Measurements from ENCODE around the gene ITGAD.

Gene ITGAD

DNA sequence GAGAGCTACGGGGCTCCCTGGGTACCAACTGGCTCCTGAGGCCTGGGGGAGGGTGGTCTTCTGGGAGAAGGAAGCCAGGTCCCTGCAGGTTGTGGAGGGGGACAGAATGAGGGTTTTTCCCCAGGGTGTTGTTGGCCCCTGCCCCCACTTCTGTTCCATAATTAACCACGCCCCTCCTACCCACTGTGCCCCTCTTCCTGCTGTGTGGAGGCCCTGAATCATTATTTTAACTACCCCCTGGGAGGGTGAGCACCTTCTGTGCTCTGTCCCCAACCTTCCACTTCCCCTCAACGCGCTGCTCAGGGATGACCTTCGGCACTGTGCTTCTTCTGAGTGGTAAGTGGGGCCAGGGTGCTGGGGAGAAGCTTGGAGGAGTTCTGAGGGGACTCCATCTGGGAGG is at the start of gene ITGAD:
TSS of gene ITGAD (plus strand) at position 280 of the 400 bp plus-strand sequence. CDS start at position 306, 26 bp downstream.
- no peak within 1 kb of the TSS for H3K4me3 ChIP-seq (ENCODE audit: low read depth, low read length)
- no peaks in the 10 kb centered on the region for H3K36me3 ChIP-seq (ENCODE audit: control insufficient read depth, insufficient read depth, low read length)
- no peaks in the 10 kb centered on the region for H3K27me3 ChIP-seq (ENCODE audit: control insufficient read depth, insufficient read depth, low read length)
- H3K4me1 ChIP-seq (ENCODE audit: control insufficient read depth, insufficient read depth, low read length) = no peaks in the 10 kb centered on the region
- H3K9me3 ChIP-seq (ENCODE audit: control insufficient read depth, insufficient read depth, low read length) = no peaks in the 10 kb centered on the region
- H3K9ac ChIP-seq (ENCODE audit: low read depth, low read length) = no peak within 1 kb of the TSS

DNA sequence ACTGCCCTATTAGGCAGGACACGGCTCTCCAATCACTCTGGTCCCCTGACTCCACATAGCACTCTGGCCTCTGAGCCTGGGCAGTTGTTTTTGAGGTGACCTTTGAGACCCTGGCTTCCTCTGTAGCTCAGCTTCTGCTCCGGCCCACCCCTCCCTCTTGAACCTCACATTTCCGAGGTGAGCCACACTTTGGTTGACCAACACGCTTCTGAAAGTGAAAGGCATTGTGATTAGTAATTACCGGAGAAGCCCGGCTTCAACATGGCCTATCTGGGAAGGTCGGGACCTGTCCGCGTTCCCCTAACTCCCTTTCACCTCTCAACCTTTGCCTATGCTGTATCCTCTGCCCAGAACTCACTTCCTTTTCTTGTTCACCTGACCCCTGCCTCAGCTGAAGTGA is 48.4 kb upstream of the ITGAD start:
- no peaks in the 10 kb centered on the region for H3K9me3 ChIP-seq (ENCODE audit: control insufficient read depth, insufficient read depth, low read length)
- no peak overlapping the region for H3K4me3 ChIP-seq (ENCODE audit: low read depth, low read length)
- H3K9ac ChIP-seq (ENCODE audit: low read depth, low read length) = no peak overlapping the region
- H3K36me3 ChIP-seq (ENCODE audit: control insufficient read depth, insufficient read depth, low read length) = no peaks in the 10 kb centered on the region
- H3K4me1 ChIP-seq (ENCODE audit: control insufficient read depth, insufficient read depth, low read length) = no peaks in the 10 kb centered on the region
- H3K27me3 ChIP-seq (ENCODE audit: control insufficient read depth, insufficient read depth, low read length) = no peaks in the 10 kb centered on the region

DNA sequence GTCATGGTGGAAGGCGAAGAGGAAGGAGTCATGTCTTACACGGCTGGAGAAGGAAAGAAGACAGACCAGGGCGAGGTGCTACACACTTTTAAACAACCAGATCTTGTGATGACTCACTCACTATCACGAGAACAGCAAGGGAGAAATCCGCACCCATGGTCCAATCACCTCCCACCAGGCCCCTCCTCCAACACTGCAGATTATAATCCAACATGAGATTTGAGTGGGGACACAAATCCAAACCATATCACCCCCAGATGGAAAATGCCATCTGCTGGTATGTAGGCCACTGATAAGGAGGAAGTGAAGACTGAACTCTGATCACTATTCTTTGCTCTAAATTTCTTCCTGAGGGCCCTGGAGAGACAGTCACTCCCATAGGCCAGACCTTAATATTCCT is 45.7 kb upstream of the ITGAD start:
- Histone ChIP-seq H3K9ac (ENCODE audit: low read depth, low read length) (no peak overlapping the region), H3K4me1 (ENCODE audit: control insufficient read depth, insufficient read depth, low read length) (no peaks in the 10 kb centered on the region), H3K9me3 (ENCODE audit: control insufficient read depth, insufficient read depth, low read length) (no peaks in the 10 kb centered on the region), H3K27me3 (ENCODE audit: control insufficient read depth, insufficient read depth, low read length) (no peaks in the 10 kb centered on the region), H3K4me3 (ENCODE audit: low read depth, low read length) (no peak overlapping the region), H3K36me3 (ENCODE audit: control insufficient read depth, insufficient read depth, low read length) (no peaks in the 10 kb centered on the region)

DNA sequence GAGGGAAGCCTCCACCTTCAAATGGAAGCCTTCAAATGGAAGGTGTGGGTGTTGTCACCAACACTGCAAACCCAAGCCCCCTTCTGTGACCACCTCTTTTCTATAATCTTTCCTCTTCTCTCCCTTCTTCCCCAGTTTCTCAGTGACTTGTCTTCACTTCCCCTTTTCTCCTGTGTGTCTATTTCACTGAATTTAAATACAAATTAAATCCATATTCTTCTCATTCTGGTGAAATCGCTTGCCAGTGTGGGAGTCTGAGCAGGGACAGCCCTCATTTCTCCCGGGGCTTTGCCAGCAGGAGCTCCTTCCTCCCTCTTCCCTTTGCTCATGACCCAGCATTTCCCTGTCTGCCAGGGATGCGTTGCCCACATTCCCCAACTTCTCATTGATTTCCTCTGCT is 44.6 kb upstream of the ITGAD start:
- H3K4me1 ChIP-seq (ENCODE audit: control insufficient read depth, insufficient read depth, low read length) = no peaks in the 10 kb centered on the region
- no peaks in the 10 kb centered on the region for H3K9me3 ChIP-seq (ENCODE audit: control insufficient read depth, insufficient read depth, low read length)
- H3K36me3 ChIP-seq (ENCODE audit: control insufficient read depth, insufficient read depth, low read length) = no peaks in the 10 kb centered on the region
- no peaks in the 10 kb centered on the region for H3K27me3 ChIP-seq (ENCODE audit: control insufficient read depth, insufficient read depth, low read length)
- no peak overlapping the region for H3K9ac ChIP-seq (ENCODE audit: low read depth, low read length)
- no peak overlapping the region for H3K4me3 ChIP-seq (ENCODE audit: low read depth, low read length)

DNA sequence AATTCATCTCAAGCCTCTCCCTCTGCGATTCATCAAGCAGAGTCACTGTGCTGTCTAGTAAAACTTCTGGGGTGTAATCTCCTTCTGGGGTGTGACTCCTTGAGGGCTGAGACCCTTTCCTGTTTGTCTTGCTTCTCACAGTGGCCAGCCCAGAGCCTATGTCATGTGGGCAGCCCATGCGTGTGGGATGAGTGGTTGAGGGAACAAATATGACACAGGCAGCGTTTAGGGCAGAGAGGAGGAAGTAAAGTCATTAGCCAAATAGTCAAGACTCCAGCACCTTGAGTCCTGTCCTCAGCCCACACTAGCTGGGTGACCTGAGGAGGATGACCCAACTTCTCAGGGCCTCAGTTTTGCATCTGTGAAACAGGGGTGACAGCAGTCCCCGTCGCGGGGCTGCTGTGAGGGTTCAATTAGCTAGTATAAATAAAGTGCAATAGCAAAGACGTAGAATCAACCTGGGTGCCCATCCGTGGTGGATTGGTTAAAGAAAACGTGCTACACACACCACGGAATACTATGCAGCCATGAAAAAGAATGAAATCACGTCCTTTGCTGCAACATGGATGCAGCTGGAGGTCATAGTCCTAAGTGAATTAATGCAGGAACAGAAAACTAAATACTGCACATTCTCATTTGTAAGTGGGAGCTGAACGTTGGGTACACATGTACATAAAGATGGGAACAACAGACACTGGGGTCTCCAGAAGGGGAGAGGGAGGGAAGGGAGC is 42.7 kb upstream of the ITGAD start:
- no peaks in the 10 kb centered on the region for H3K27me3 ChIP-seq (ENCODE audit: control insufficient read depth, insufficient read depth, low read length)
- H3K36me3 ChIP-seq (ENCODE audit: control insufficient read depth, insufficient read depth, low read length) = no peaks in the 10 kb centered on the region
- H3K4me1 ChIP-seq (ENCODE audit: control insufficient read depth, insufficient read depth, low read length) = peaks cover 2% of the 10 kb centered on the region
- no peak overlapping the region for H3K9ac ChIP-seq (ENCODE audit: low read depth, low read length)
- H3K9me3 ChIP-seq (ENCODE audit: control insufficient read depth, insufficient read depth, low read length) = no peaks in the 10 kb centered on the region
- H3K4me3 ChIP-seq (ENCODE audit: low read depth, low read length) = no peak overlapping the region

DNA sequence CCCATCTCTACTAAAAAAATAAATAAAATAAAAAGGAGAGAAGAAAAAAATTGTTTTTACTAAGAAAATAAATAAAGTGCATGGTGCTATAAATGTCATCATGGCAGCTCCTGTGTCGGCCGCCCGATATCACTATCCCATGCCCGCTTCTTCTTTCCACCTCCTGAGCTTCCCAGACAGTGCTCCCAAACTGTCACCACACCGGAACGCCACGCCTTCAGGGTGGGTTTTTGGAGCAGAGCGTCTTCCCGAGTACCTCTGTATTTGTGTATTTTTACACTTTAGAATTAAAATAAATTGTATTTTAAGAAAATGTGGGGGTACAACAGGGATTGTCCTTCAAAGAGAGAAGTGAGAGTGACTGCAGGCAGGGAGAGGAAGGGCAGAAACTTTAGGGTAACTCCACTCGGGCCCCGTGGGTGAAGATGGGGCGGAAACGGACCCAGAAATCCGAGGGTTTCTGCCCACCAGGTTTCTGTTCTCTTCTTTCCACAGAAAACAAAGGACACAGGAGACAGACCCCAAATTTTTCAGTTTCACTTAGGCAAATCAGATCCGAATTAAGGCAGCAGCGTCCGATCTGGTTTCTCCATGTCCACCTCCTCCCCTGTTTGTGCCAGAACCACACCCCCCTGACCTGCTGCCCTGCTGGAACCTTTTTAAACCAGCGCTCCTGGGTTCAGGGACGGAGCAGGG is 41.7 kb upstream of the ITGAD start:
- H3K4me3 ChIP-seq (ENCODE audit: low read depth, low read length) = no peak overlapping the region
- H3K9me3 ChIP-seq (ENCODE audit: control insufficient read depth, insufficient read depth, low read length) = no peaks in the 10 kb centered on the region
- H3K27me3 ChIP-seq (ENCODE audit: control insufficient read depth, insufficient read depth, low read length) = no peaks in the 10 kb centered on the region
- H3K4me1 ChIP-seq (ENCODE audit: control insufficient read depth, insufficient read depth, low read length) = peaks cover 2% of the 10 kb centered on the region
- no peak overlapping the region for H3K9ac ChIP-seq (ENCODE audit: low read depth, low read length)
- no peaks in the 10 kb centered on the region for H3K36me3 ChIP-seq (ENCODE audit: control insufficient read depth, insufficient read depth, low read length)

DNA sequence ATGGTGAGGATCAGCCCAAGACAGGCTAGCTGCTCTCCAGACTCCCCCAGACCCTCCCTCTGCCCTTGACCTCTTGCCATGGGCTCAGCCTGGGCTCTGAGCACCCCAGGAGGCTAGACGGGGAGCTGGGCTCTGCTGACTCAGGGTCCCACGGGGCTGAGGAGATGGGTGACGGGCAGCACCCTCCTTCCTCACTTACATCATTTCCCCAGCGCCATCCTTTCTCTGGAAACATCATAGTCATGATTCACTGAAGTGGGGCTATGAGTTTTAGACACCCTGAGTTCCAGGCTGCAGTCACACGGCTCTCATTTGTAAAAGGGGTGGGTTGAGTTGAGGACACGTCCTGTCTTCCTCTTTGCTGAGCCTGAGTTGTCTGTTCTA is 41.2 kb upstream of the ITGAD start:
- Histone ChIP-seq H3K36me3 (ENCODE audit: control insufficient read depth, insufficient read depth, low read length) (no peaks in the 10 kb centered on the region), H3K4me3 (ENCODE audit: low read depth, low read length) (no peak overlapping the region), H3K4me1 (ENCODE audit: control insufficient read depth, insufficient read depth, low read length) (peaks cover 2% of the 10 kb centered on the region), H3K9ac (ENCODE audit: low read depth, low read length) (no peak overlapping the region), H3K27me3 (ENCODE audit: control insufficient read depth, insufficient read depth, low read length) (no peaks in the 10 kb centered on the region), H3K9me3 (ENCODE audit: control insufficient read depth, insufficient read depth, low read length) (no peaks in the 10 kb centered on the region)

DNA sequence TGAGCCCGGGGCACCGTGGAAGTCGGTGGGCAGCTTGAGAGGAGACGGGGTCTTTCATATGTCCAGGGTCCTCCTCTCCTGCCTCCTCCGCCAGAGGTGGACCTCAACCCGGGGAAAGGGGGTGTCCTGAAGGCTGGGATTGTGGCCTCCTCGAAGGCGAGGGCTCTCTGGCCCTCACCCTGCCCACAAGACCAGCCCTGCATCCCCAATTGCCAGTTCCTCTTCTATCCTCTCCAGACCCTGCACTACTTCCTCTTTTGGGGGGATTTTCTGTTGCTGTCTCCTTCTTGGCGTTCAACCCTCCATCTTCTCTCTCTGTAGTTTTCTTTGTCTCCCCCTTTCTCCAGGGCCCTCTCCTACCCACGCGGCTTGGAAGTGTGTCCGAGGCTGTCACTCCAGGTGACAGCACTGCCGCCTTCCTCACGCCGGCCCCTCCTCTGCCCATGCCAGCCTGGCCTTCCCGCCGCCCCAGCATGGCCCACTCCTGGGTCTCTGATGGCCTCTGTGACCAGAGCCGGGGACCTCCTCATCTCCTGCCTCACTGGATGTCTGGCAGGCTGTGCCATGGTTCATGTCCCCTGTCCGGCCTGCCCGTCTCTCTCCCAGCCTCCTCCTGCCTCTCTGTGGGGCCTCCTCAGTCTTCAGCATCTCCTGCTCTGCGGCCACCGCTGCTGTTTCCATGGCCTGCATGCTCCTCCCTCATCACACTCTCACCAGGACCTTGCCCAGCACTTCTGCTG is 40.6 kb upstream of the ITGAD start:
- no peaks in the 10 kb centered on the region for H3K36me3 ChIP-seq (ENCODE audit: control insufficient read depth, insufficient read depth, low read length)
- H3K9me3 ChIP-seq (ENCODE audit: control insufficient read depth, insufficient read depth, low read length) = no peaks in the 10 kb centered on the region
- no peak overlapping the region for H3K9ac ChIP-seq (ENCODE audit: low read depth, low read length)
- no peak overlapping the region for H3K4me3 ChIP-seq (ENCODE audit: low read depth, low read length)
- no peaks in the 10 kb centered on the region for H3K27me3 ChIP-seq (ENCODE audit: control insufficient read depth, insufficient read depth, low read length)
- peaks cover 2% of the 10 kb centered on the region for H3K4me1 ChIP-seq (ENCODE audit: control insufficient read depth, insufficient read depth, low read length)

DNA sequence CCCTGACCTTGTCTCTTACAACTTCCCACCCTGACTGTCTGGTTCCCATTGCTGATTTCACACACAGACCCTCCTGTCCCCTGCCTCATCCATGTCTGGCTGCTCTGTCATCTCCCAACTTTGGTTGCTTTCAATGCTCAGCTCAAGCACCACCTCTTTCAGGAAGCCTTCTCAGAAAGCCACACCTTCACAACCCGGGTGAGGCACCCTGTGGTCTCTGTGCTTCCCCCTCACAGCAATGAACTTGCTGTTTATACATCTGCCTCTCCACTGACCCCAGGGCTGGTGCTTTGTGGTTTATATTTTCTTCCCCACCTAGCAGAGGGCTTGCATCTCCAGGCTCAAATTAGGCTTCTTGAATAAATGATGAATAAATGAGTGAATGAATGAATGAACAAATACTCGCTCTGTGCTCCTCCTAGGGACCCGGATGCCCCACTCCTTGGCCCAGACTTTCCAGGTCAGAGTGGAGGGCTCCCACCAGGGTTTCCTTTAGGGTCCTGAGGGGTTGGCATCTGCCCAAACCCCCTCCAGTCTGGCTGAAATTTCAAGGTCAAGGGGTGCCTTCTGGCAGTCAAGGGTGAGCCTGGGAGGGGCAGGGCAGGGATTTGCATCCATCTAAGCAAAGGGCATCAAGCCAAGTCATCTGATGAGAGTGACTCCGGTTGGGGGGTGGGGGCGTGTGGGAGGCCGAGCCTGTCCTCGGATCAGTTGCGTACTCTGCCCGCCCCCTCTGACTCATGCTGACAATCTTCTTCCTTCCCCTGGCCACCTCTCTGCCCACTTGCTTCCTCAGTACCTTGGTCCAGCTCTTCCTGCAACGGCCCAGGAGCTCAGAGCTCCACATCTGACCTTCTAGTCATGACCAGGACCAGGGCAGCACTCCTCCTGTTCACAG is 38.5 kb upstream of the ITGAD start, which contains the start of gene ITGAX:
TSS of gene ITGAX (plus strand) at position 783 of the 898 bp plus-strand sequence. CDS start at position 862, 79 bp downstream.
- Histone ChIP-seq H3K4me1 (ENCODE audit: control insufficient read depth, insufficient read depth, low read length) (peaks cover 2% of the 10 kb centered on the region), H3K36me3 (ENCODE audit: control insufficient read depth, insufficient read depth, low read length) (no peaks in the 10 kb centered on the region), H3K27me3 (ENCODE audit: control insufficient read depth, insufficient read depth, low read length) (no peaks in the 10 kb centered on the region), H3K9me3 (ENCODE audit: control insufficient read depth, insufficient read depth, low read length) (no peaks in the 10 kb centered on the region), H3K4me3 (ENCODE audit: low read depth, low read length) (no peak within 1 kb of the TSS), H3K9ac (ENCODE audit: low read depth, low read length) (no peak within 1 kb of the TSS)

DNA sequence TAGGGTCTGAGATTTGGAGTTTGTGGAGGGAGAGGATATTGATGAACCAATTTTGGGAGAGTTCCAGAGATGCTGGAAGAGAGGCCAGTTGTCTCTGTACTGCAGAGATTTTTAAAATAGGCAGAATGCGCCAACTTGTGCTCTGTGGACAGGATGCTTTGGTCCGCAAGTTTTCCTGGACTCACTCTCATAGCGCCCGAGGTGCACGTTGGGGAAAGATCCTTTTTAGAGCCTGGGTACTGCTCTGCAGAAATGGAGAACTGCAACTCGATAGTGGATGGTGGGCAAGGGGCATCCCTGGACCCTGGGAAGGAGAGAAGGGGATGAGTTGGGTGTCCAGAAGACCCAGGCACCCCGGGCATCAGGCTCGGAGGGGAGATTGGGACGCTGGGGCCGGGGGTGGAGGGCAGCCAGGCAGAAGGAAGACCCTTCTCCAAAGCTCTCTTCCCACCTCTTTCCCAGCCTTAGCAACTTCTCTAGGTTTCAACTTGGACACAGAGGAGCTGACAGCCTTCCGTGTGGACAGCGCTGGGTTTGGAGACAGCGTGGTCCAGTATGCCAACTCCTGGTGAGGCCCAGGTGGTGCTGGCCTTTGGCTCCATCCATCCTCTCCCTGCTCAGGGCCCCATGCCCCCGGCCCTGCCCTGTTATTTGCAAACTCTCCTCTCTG is 37.6 kb upstream of the ITGAD start:
- Histone ChIP-seq H3K4me3 (ENCODE audit: low read depth, low read length) (no peak overlapping the region), H3K9me3 (ENCODE audit: control insufficient read depth, insufficient read depth, low read length) (no peaks in the 10 kb centered on the region)

More for the DNA sequence above, 37.6 kb upstream of the ITGAD start:
- no peak overlapping the region for H3K9ac ChIP-seq (ENCODE audit: low read depth, low read length)
- peaks cover 2% of the 10 kb centered on the region for H3K4me1 ChIP-seq (ENCODE audit: control insufficient read depth, insufficient read depth, low read length)
- no peaks in the 10 kb centered on the region for H3K27me3 ChIP-seq (ENCODE audit: control insufficient read depth, insufficient read depth, low read length)
- H3K36me3 ChIP-seq (ENCODE audit: control insufficient read depth, insufficient read depth, low read length) = no peaks in the 10 kb centered on the region
